Stimulated activated memory B cell treated with anti-CD40 and anti-IgM and Interleukin-4, amounts not matched to agents 10 μg/mL and 1 μg/mL and 100 μg/mL, for 72 hours (primary cell): ENCODE data around the gene ADCY6.

Experiments
- ATAC-seq: fragments of 150-1000 bp; cut with Tn5 transposase; 2 replicates; pipeline ENCODE4 v1.10.0; 2021
- H3K27ac Mint-ChIP-seq: one replicate; pipeline ENCODE4 v1.8.0; 2022; ENCODE audit warnings: mild to moderate bottlenecking, mixed read lengths
- H3K27me3 Mint-ChIP-seq: one replicate; pipeline ENCODE4 v1.8.0; 2022; ENCODE audit warnings: mixed read lengths
- H3K36me3 Mint-ChIP-seq: one replicate; pipeline ENCODE4 v1.8.0; 2022; ENCODE audit warnings: mixed read lengths
- H3K4me1 Mint-ChIP-seq: one replicate; pipeline ENCODE4 v1.8.0; 2022; ENCODE audit warnings: mixed read lengths
- H3K4me3 Mint-ChIP-seq: one replicate; pipeline ENCODE4 v1.8.0; 2022; ENCODE audit warnings: mild to moderate bottlenecking, moderate library complexity, mixed read lengths
- H3K9me3 Mint-ChIP-seq: one replicate; pipeline ENCODE4 v1.8.0; 2022; ENCODE audit warnings: mixed read lengths

Gene ADCY6

GRCh38 chr12:48780381-48781025 is 8.4 kb downstream of the ADCY6 start:
- H3K27me3 Mint-ChIP-seq, result peaks cover 33% of the 10 kb centered on the region
- peaks cover 6% of the 10 kb centered on the region for H3K4me1 Mint-ChIP-seq
- H3K9me3 Mint-ChIP-seq, result no peaks in the 10 kb centered on the region
- no peak for ATAC-seq
- no peaks in the 10 kb centered on the region for H3K36me3 Mint-ChIP-seq
- no peak overlapping the region for H3K27ac Mint-ChIP-seq
- no peak overlapping the region for H3K4me3 Mint-ChIP-seq

- Mint-ChIP-seq H3K36me3 (no peaks in the 10 kb centered on the region), H3K27me3 (peaks cover 27% of the 10 kb centered on the region), H3K4me3 (no peak overlapping the region), H3K4me1 (peaks cover 6% of the 10 kb centered on the region), H3K9me3 (no peaks in the 10 kb centered on the region), H3K27ac (no peak overlapping the region)
- no peak for ATAC-seq
These were observed 9.0 kb downstream of the ADCY6 start for GRCh38 chr12:48779869-48780268.

GRCh38 chr12:48777501-48778400 is 11.1 kb downstream of the ADCY6 start:
- no peaks in the 10 kb centered on the region for H3K36me3 Mint-ChIP-seq
- H3K27me3 Mint-ChIP-seq, result peaks cover 13% of the 10 kb centered on the region
- H3K4me3 Mint-ChIP-seq, result no peak overlapping the region
- no peaks in the 10 kb centered on the region for H3K9me3 Mint-ChIP-seq
- no peak overlapping the region for H3K27ac Mint-ChIP-seq
- H3K4me1 Mint-ChIP-seq, result peaks cover 6% of the 10 kb centered on the region
- no peak for ATAC-seq

GRCh38 chr12:48776956-48777355 is 11.9 kb downstream of the ADCY6 start:
- no peak for ATAC-seq
- peaks cover 6% of the 10 kb centered on the region for H3K4me1 Mint-ChIP-seq
- H3K27me3 Mint-ChIP-seq, result peaks cover 5% of the 10 kb centered on the region
- no peak overlapping the region for H3K27ac Mint-ChIP-seq
- H3K36me3 Mint-ChIP-seq, result no peaks in the 10 kb centered on the region
- no peaks in the 10 kb centered on the region for H3K9me3 Mint-ChIP-seq
- H3K4me3 Mint-ChIP-seq, result no peak overlapping the region

GRCh38 chr12:48775991-48776649 is 12.8 kb downstream of the ADCY6 start:
- no peak overlapping the region for H3K4me3 Mint-ChIP-seq
- H3K9me3 Mint-ChIP-seq, result no peaks in the 10 kb centered on the region
- peaks cover 8% of the 10 kb centered on the region for H3K27me3 Mint-ChIP-seq
- H3K36me3 Mint-ChIP-seq, result no peaks in the 10 kb centered on the region
- no peak overlapping the region for H3K27ac Mint-ChIP-seq
- no peak for ATAC-seq
- H3K4me1 Mint-ChIP-seq, result peaks cover 6% of the 10 kb centered on the region

- Mint-ChIP-seq H3K4me1 (peaks cover 6% of the 10 kb centered on the region), H3K27ac (no peak overlapping the region), H3K4me3 (no peak overlapping the region), H3K27me3 (peaks cover 9% of the 10 kb centered on the region), H3K9me3 (no peaks in the 10 kb centered on the region), H3K36me3 (no peaks in the 10 kb centered on the region)
- no peak for ATAC-seq
These were observed 13.6 kb downstream of the ADCY6 start for GRCh38 chr12:48775299-48775698.

GRCh38 chr12:48774516-48774915 is 14.4 kb downstream of the ADCY6 start:
- H3K27me3 Mint-ChIP-seq, result peaks cover 9% of the 10 kb centered on the region
- H3K4me1 Mint-ChIP-seq, result no peaks in the 10 kb centered on the region
- no peaks in the 10 kb centered on the region for H3K9me3 Mint-ChIP-seq
- no peak overlapping the region for H3K4me3 Mint-ChIP-seq
- no peak for ATAC-seq
- no peak overlapping the region for H3K27ac Mint-ChIP-seq
- no peaks in the 10 kb centered on the region for H3K36me3 Mint-ChIP-seq

GRCh38 chr12:48773686-48774085 is 15.2 kb downstream of the ADCY6 start:
- no peak overlapping the region for H3K4me3 Mint-ChIP-seq
- ATAC-seq, result no peak
- no peaks in the 10 kb centered on the region for H3K4me1 Mint-ChIP-seq
- no peaks in the 10 kb centered on the region for H3K36me3 Mint-ChIP-seq
- no peak overlapping the region for H3K27ac Mint-ChIP-seq
- H3K27me3 Mint-ChIP-seq, result peaks cover 14% of the 10 kb centered on the region
- H3K9me3 Mint-ChIP-seq, result no peaks in the 10 kb centered on the region

GRCh38 chr12:48771588-48772112 is 17.2 kb downstream of the ADCY6 start:
- H3K4me1 Mint-ChIP-seq, result no peaks in the 10 kb centered on the region
- no peaks in the 10 kb centered on the region for H3K36me3 Mint-ChIP-seq
- ATAC-seq, result no peak
- H3K27me3 Mint-ChIP-seq, result peaks cover 21% of the 10 kb centered on the region
- H3K9me3 Mint-ChIP-seq, result no peaks in the 10 kb centered on the region
- H3K27ac Mint-ChIP-seq, result no peak overlapping the region
- no peak overlapping the region for H3K4me3 Mint-ChIP-seq

- H3K4me1 Mint-ChIP-seq, result peaks cover 7% of the 10 kb centered on the region
- H3K4me3 Mint-ChIP-seq, result no peak overlapping the region
- H3K36me3 Mint-ChIP-seq, result no peaks in the 10 kb centered on the region
- H3K27me3 Mint-ChIP-seq, result peaks cover 24% of the 10 kb centered on the region
- no peaks in the 10 kb centered on the region for H3K9me3 Mint-ChIP-seq
- ATAC-seq, result no peak
- no peak overlapping the region for H3K27ac Mint-ChIP-seq
These were observed 18.1 kb downstream of the ADCY6 start for GRCh38 chr12:48770756-48771155.

- Mint-ChIP-seq H3K4me1 (peaks cover 20% of the 10 kb centered on the region), H3K9me3 (no peaks in the 10 kb centered on the region), H3K36me3 (no peaks in the 10 kb centered on the region), H3K4me3 (no peak overlapping the region), H3K27ac (no peak overlapping the region), H3K27me3 (peaks cover 32% of the 10 kb centered on the region)
- ATAC-seq, result no peak
These were observed 20.2 kb downstream of the ADCY6 start for GRCh38 chr12:48768736-48769135.

GRCh38 chr12:48768147-48768546 is 20.7 kb downstream of the ADCY6 start:
- H3K4me3 Mint-ChIP-seq, result no peak overlapping the region
- H3K36me3 Mint-ChIP-seq, result no peaks in the 10 kb centered on the region
- peaks cover 32% of the 10 kb centered on the region for H3K27me3 Mint-ChIP-seq
- no peaks in the 10 kb centered on the region for H3K9me3 Mint-ChIP-seq
- H3K4me1 Mint-ChIP-seq, result peaks cover 20% of the 10 kb centered on the region
- no peak overlapping the region for H3K27ac Mint-ChIP-seq
- no peak for ATAC-seq

GRCh38 chr12:48767521-48767920 is 21.4 kb downstream of the ADCY6 start:
- Mint-ChIP-seq H3K4me3 (no peak overlapping the region), H3K27me3 (peaks cover 32% of the 10 kb centered on the region), H3K4me1 (peaks cover 20% of the 10 kb centered on the region), H3K27ac (no peak overlapping the region), H3K36me3 (no peaks in the 10 kb centered on the region), H3K9me3 (no peaks in the 10 kb centered on the region)
- ATAC-seq, result no peak

- H3K27ac Mint-ChIP-seq, result no peak overlapping the region
- H3K27me3 Mint-ChIP-seq, result peaks cover 32% of the 10 kb centered on the region
- H3K36me3 Mint-ChIP-seq, result no peaks in the 10 kb centered on the region
- H3K9me3 Mint-ChIP-seq, result no peaks in the 10 kb centered on the region
- H3K4me1 Mint-ChIP-seq, result peaks cover 20% of the 10 kb centered on the region
- no peak for ATAC-seq
- H3K4me3 Mint-ChIP-seq, result no peak overlapping the region
These were observed 21.8 kb downstream of the ADCY6 start for GRCh38 chr12:48767047-48767446.

GRCh38 chr12:48765753-48766162 is 23.1 kb downstream of the ADCY6 start:
- H3K4me3 Mint-ChIP-seq, result no peak overlapping the region

More at GRCh38 chr12:48765753-48766162, 23.1 kb downstream of the ADCY6 start:
- Mint-ChIP-seq H3K36me3 (no peaks in the 10 kb centered on the region), H3K4me1 (peaks cover 20% of the 10 kb centered on the region), H3K27me3 (peaks cover 23% of the 10 kb centered on the region), H3K9me3 (no peaks in the 10 kb centered on the region), H3K27ac (no peak overlapping the region)
- no peak for ATAC-seq
